OCI-LY7 (cell line): Measurements from ENCODE around the gene ZNF563. TPM values are rescaled to one million over a fixed set of nuclear protein-coding genes. Genes with fewer than 3 reads are reported as not detected.
"Not testable (repeated sequence)": the region's sequence is repeated elsewhere in the genome, so short reads cannot be mapped to it uniquely, and the experiment has no call there.

Source experiments
- BruUV-seq: library from RNA; stranded (reverse); fragments of 400-500 nt; replicated peaks from 2 replicates; lab custom pipeline; 2021; lab: Mats Ljungman, UMichigan
- CTCF ChIA-PET: fragments of 300-600 bp; sonication (Branson Sonifier 250); formaldehyde crosslinking; loops from one replicate; lab custom pipeline; 2022; ENCODE audit warnings: antibody characterized with exemption; ENCODE audit not compliant: unreplicated experiment; lab: Charles Lee
- POLR2A ChIA-PET: fragments of 300-600 bp; sonication (Branson Sonifier 250); formaldehyde crosslinking; loops from one replicate; lab custom pipeline; 2022; ENCODE audit warnings: antibody characterized with exemption; lab: Charles Lee
- DNase-seq: peaks from one replicate; pipeline ENCODE4 v3.0.0-alpha.2; 2015; ENCODE audit warnings: low spot score
- H2AFZ ChIP-seq: fragments of 200-600 bp; sonication (generic), shearing (Covaris generic); 2 replicates; pipeline ENCODE4 v1.6.1; 2014; ENCODE audit warnings: mild to moderate bottlenecking, antibody characterized with exemption, low read length, moderate library complexity
- H3K27ac ChIP-seq: fragments of 200-600 bp; sonication (generic); 2 replicates; pipeline ENCODE4 v1.5.1; 2014; ENCODE audit warnings: mixed run types, low read depth, mild to moderate bottlenecking, moderate library complexity, low read length, inconsistent platforms; ENCODE audit not compliant: poor library complexity, severe bottlenecking
- H3K36me3 ChIP-seq: fragments of 200-600 bp; sonication (generic); 2 replicates; pipeline ENCODE4 v1.6.1; 2014; ENCODE audit warnings: mild to moderate bottlenecking, antibody characterized with exemption, low read length, moderate library complexity, mixed read lengths; ENCODE audit not compliant: insufficient read depth
- H3K4me1 ChIP-seq: fragments of 200-600 bp; sonication (generic); 2 replicates; pipeline ENCODE4 v1.5.1; 2014; ENCODE audit warnings: mild to moderate bottlenecking, low read length; ENCODE audit not compliant: insufficient read depth, poor library complexity, severe bottlenecking
- H3K4me2 ChIP-seq: fragments of 200-600 bp; sonication (generic); 2 replicates; pipeline ENCODE4 v1.6.1; 2014; ENCODE audit warnings: mild to moderate bottlenecking, low read length
- H3K4me3 ChIP-seq: fragments of 200-600 bp; sonication (generic); 2 replicates; pipeline ENCODE4 v1.5.1; 2014; ENCODE audit warnings: mild to moderate bottlenecking, low read depth, low read length; ENCODE audit not compliant: poor library complexity, severe bottlenecking
- H3K79me2 ChIP-seq: fragments of 200-600 bp; sonication (generic); 2 replicates; pipeline ENCODE4 v1.6.1; 2016; ENCODE audit warnings: low read depth, mild to moderate bottlenecking, low read length, moderate library complexity, mixed read lengths; ENCODE audit not compliant: insufficient read depth
- H3K9me2 ChIP-seq: fragments of 200-600 bp; sonication (generic); 2 replicates; pipeline ENCODE4 v1.6.1; 2016; ENCODE audit warnings: mild to moderate bottlenecking, low read length, mixed read lengths; ENCODE audit not compliant: insufficient read depth
- H3K9me3 ChIP-seq: fragments of 200-600 bp; sonication (generic); 2 replicates; pipeline ENCODE4 v1.6.1; 2014; ENCODE audit warnings: mild to moderate bottlenecking, mixed run types, low read length, mixed read lengths
- H4K20me1 ChIP-seq: fragments of 200-600 bp; sonication (generic); 2 replicates; pipeline ENCODE4 v1.6.1; 2014; ENCODE audit warnings: mild to moderate bottlenecking, antibody characterized with exemption, low read length, moderate library complexity, mixed read lengths; ENCODE audit not compliant: insufficient read depth
- EZH2phosphoT487 ChIP-seq: fragments of 200-600 bp; sonication (generic); IDR thresholded peaks from 2 replicates; pipeline ENCODE4 v1.6.1; 2018; ENCODE audit warnings: low read depth, borderline replicate concordance, mild to moderate bottlenecking, mixed run types, antibody characterized with exemption, low read length, moderate library complexity, mixed read lengths
- intact Hi-C: fragments of 100-400 bp; cut with micrococcal nuclease; formaldehyde crosslinking; loops from one replicate; pipeline ENCODE4 v1.10.0; 2022; ENCODE audit not compliant: unreplicated experiment
- total RNA-seq, 2 experiments: library from RNA; depleted of rRNA in 1 of 2; stranded (reverse); fragments of >200 nt in 1 of 2; shearing (Covaris generic) in 1 of 2; gene quantifications; 2 replicates each; pipeline ENCODE4 v1.2.3, GENCODE V29; 2014 to 2022
- TF ChIP-seq, protein P1 (sequence below): fragments of 200-600 bp; sonication (generic); conservative IDR thresholded peaks from 2 replicates; pipeline ENCODE4 v1.5.1; 2014; ENCODE audit warnings: mild to moderate bottlenecking, antibody characterized with exemption, low read length, moderate library complexity, mixed read lengths

Gene ZNF563
- total RNA-seq, 2 experiments from 2014 or later, result 3.2 to 6.6 TPM

GRCh38 chr19:12314553-12314952 lies 18.9 kb downstream of the ZNF563 start:
- DNase-seq, result no peak
- CTCF ChIA-PET, result no interaction called here
- BruUV-seq, result no TSS peak
- Histone ChIP-seq H3K4me1 (no peaks in the 10 kb centered on the region), H4K20me1 (no peaks in the 10 kb centered on the region), H2AFZ (no peak overlapping the region), H3K4me2 (no peak overlapping the region), H3K27ac (no peak overlapping the region), H3K9me3 (no peaks in the 10 kb centered on the region), H3K9me2 (no peaks in the 10 kb centered on the region), H3K36me3 (peaks cover 21% of the 10 kb centered on the region), H3K79me2 (no peaks in the 10 kb centered on the region), H3K4me3 (no peak overlapping the region)
- POLR2A ChIA-PET, result interaction anchor here (0.6 kb wide), 1 partner anchor 85 kb away, joined by 3 read pairs; no protein-coding TSS in a partner anchor
- intact Hi-C loops, result no loop called here
- no peak for TF ChIP-seq EZH2phosphoT487
- TF ChIP-seq, protein P1, sequence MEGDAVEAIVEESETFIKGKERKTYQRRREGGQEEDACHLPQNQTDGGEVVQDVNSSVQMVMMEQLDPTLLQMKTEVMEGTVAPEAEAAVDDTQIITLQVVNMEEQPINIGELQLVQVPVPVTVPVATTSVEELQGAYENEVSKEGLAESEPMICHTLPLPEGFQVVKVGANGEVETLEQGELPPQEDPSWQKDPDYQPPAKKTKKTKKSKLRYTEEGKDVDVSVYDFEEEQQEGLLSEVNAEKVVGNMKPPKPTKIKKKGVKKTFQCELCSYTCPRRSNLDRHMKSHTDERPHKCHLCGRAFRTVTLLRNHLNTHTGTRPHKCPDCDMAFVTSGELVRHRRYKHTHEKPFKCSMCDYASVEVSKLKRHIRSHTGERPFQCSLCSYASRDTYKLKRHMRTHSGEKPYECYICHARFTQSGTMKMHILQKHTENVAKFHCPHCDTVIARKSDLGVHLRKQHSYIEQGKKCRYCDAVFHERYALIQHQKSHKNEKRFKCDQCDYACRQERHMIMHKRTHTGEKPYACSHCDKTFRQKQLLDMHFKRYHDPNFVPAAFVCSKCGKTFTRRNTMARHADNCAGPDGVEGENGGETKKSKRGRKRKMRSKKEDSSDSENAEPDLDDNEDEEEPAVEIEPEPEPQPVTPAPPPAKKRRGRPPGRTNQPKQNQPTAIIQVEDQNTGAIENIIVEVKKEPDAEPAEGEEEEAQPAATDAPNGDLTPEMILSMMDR, result no peak

GRCh38 chr19:12308891-12309290 lies 24.5 kb downstream of the ZNF563 start:
- POLR2A ChIA-PET, H3K36me3 ChIP-seq, H3K27ac ChIP-seq, BruUV-seq, H3K9me3 ChIP-seq, CTCF ChIA-PET, H4K20me1 ChIP-seq, H3K4me3 ChIP-seq, H3K79me2 ChIP-seq, H3K9me2 ChIP-seq, intact Hi-C loops, H2AFZ ChIP-seq, DNase-seq, H3K4me1 ChIP-seq, H3K4me2 ChIP-seq: not testable (repeated sequence)

DNA sequence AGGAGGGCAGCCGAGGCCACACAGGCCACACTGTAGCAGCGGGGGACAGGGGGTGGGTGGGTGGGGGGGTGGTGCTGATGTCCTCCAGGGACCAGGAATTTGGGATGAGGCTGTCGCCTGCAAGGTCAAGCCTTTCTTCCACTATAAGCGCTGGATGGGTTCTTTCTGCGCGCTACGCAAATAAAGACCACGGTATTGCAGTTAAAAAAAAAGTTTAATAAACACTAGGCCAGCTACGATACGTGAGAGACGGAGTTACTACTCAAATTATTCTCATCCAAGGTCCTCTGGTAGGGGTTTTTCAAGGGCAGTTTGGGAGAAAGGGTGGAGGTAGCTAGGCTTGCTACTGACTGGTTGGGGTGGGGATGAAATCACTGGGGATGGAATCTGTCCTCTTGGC lies 38.2 kb downstream of the ZNF563 start:
- H3K9me3 ChIP-seq, result no peaks in the 10 kb centered on the region
- H3K27ac ChIP-seq, result no peak overlapping the region
- no peak for DNase-seq
- H3K4me3 ChIP-seq, result peak overlapping the region; percentile 99
- ChIA-PET POLR2A (interaction anchor here (1.0 kb wide), 1 partner anchor 13 kb away, joined by 3 read pairs; no protein-coding TSS in a partner anchor), CTCF (no interaction called here)
- intact Hi-C loops, result no loop called here
- H3K4me1 ChIP-seq, result peaks cover 12% of the 10 kb centered on the region
- H3K36me3 ChIP-seq, result no peaks in the 10 kb centered on the region
- H3K9me2 ChIP-seq, result no peaks in the 10 kb centered on the region
- no peak for TF ChIP-seq EZH2phosphoT487
- H3K79me2 ChIP-seq, result peaks cover 6% of the 10 kb centered on the region; the same call in 1 of the 2 replicates
- H4K20me1 ChIP-seq, result no peaks in the 10 kb centered on the region
- peak overlapping the region; percentile 65; the same call in 1 of the 2 replicates for H3K4me2 ChIP-seq
- no TSS peak for BruUV-seq
- peak overlapping the region; percentile 89; the same call in 1 of the 2 replicates for H2AFZ ChIP-seq
